Left colon (tissue), 2 donors: ENCODE measurements around the gene PCP4. TPM values are rescaled to one million over a fixed set of nuclear protein-coding genes. Genes with fewer than 3 reads are reported as not detected.

Source experiments
- ATAC-seq: fragments of 200-7000 bp; cut with Tn5 transposase; one replicate; pipeline ENCODE4 v1.9.1; 2020; ENCODE audit warnings: mild to moderate bottlenecking, moderate library complexity
- DNase-seq, 2 donors: peaks; one replicate each; pipeline ENCODE4 v3.0.0-alpha.2; 2020
- intact Hi-C, 2 donors: fragments of 100-400 bp; cut with DNase I in 1 of 2; cut with micrococcal nuclease in 1 of 2; formaldehyde crosslinking; loops; one replicate each; pipeline versions ENCODE4 v1.11.2 to v1.14.0; 2022; cut with DNase I, micrococcal nuclease
- total RNA-seq, 2 donors: library from RNA; stranded (reverse); fragmentation: NEBNext Ultra II Directional; extraction: Animal tissue kit (Norgen Biotek cat#: 25700); gene quantifications; one replicate each; pipeline ENCODE4 v1.2.1, GENCODE V29; 2021
- donor health status: DM: no; HTN: no; CAD: no.
- donor health status: DM: yes; HTN: yes; CAD: no.

Gene PCP4
- total RNA-seq, 2 donors from 2014 or later, result 0.64 to 6.5 TPM

- intact Hi-C loops, result no loop called here
- no peak for DNase-seq
- ATAC-seq, result no peak
Observed at GRCh38 chr21:39908265-39908923, 41.2 kb downstream of the PCP4 start.

DNA sequence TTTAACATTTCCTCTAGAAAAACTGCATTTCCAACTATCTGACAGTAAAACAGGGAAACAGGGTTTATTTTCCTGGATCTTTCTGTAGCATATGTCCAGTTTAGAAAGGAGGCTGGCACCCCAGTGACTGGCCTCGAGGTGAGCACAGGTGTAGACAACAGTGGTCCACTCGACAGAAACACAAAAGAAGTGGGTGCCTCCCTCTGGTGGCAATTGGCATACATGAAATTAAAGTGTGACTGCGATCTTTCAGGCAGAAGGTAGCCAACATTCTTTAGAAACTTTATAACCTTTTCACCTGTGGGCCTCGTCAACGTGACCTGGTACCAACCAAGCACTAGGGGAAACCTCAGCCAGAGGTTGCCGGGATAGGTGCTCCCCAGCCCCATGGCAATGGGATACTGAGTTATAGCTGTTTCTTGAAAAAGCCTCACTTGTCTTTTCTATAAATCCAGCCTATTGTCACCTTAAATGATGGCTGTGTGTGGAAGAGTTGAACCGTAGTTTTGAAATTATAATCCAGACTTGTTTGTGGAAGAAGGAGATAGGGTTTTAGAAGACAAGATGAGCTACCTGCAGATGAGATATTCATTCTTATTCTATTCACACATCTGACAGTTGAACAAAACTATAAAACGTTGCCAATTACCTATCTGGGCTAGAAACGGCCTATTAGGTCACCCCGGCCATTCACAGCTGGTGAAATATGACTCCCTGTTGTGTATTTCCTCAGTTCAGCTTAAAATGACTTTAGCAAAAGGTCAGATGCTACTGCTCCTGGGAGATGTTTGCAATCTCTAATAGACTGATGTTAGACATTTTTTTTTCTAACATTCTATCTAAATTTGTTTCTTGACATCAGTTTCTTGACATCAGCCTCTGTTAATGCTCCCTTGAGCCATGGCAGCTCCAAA, 44.3 kb downstream of the PCP4 start:
- ATAC-seq (no peak), DNase-seq (no peak)
- intact Hi-C loops, result no loop called here

- no peak for DNase-seq
- ATAC-seq, result no peak
- intact Hi-C loops, result no loop called here
Observed at GRCh38 chr21:39913706-39914305, 46.6 kb downstream of the PCP4 start.

DNA sequence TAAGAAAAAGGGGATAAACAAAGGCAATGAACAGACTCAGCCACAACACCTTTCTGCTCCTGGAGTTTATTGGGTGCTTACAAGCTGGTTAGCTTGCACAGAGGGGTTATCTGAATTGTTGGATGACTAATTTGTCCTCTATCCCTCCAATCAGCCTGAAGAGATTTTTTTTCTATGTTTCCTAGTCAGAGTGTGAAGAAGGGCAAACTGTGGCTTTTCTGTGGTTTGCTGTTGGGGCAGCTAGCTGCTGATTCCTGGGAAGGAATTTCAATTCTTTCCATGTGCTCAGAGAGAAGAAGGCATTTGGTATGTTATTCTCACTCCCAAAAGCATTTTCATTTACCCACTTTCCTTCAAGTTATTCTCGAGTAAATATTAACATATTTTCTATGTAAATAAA, 48.6 kb downstream of the PCP4 start:
- ATAC-seq (no peak), DNase-seq (no peak)
- intact Hi-C loops, result no loop called here

DNA sequence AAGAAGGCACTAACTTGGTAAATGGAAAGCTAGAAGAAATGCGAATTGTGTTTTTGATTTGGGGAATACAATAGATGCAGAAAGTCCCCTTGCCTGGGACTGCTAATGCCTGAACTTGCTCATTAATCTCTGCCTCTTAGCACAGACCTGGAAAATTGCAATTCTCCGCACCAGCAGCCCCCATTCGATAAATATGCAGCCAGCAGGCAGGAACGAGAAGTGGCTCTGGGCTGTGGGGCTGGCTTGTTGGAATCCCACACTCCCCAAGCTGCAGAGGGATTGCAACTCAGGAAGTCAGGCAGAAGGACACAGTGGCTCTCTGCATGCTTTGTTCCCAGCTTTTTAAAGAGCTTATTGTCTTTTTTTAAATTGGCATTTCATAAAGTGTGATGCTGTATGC, 51.3 kb downstream of the PCP4 start:
- intact Hi-C loops, result no loop called here
- no peak for DNase-seq
- ATAC-seq, result no peak

DNA sequence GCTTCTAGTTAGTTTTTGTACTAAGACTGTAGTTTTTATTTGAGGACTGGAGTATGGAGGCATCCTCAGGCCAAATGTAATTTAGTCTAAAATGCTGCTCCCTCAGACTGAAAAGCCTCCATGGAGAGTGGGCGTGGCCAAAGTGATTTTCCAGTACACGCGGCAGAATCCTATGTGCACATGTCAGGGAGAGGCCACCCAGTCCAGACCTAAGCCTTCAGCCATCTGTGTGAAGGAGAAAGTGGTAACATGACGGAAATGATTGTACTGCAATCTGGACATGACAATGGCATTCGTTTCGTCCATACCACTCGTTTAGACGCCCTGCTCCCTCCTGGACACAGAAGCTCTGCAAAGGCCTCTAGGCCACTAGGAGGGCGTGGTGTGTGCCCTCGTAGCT, 56.2 kb downstream of the PCP4 start:
- intact Hi-C loops, result no loop called here
- no peak for ATAC-seq

DNA sequence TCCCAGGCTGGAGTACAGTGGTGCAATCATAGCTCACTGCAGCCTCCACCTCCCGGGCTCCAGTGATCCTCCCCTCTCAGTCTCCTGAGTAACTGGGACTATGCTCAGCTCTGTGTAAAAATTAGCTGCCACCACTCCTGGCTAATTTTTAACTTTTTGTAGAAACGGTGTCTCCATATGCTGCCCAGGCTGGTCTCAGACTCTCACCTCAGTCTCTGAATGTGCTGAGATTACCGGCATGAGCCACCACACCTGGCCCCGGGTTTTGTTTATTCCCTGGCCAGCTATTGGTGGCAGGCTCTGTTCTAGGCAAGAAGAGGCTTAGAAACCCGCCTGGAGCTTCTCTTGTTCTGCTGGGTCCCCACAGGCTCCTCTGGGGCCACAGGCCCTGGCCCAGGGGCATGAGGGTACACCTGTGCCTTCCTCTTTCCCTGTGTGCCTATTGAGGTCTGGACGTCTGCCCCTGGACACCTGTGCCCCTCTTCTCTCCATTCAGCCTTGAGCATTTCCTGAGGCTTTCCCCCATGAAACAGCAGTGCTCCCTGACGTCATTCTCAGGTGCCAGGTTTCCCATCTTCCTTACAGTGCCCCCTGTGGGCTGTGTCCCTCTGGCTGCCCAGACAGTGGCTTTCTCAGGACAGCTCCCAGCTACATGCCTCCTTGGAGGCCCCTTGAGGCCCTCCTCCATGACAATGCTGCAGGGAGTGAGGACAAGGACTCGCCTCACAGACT, 57.5 kb downstream of the PCP4 start:
- DNase-seq, result no peak
- intact Hi-C loops, result no loop called here
- no peak for ATAC-seq

More for the DNA sequence above, 56.2 kb downstream of the PCP4 start:
- no peak for DNase-seq

GRCh38 chr21:39927304-39927886, 60.2 kb downstream of the PCP4 start:
- ATAC-seq (no peak), DNase-seq (no peak)
- intact Hi-C loops, result no loop called here

- no peak for ATAC-seq
- intact Hi-C loops, result no loop called here
- no peak for DNase-seq
Observed at GRCh38 chr21:39932335-39932734, 65.1 kb downstream of the PCP4 start.

DNA sequence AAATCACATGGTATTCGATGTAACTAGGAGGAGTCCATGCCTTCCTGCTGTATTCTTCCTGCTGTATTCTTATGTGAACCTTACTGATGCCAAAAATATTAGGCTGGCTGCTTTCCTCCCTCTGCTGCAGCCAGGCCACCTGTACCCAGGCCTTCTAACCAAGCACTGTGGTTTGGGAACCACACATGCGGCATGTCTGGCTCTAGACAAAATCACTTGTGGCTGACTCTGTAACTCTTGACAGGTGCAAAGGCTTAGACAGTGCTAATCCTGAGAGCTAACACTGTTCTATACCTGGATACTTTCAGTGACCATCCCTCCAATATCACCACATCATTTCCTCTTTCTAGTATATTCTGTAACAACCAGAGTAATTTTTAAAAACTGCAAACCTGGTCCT, 67.7 kb downstream of the PCP4 start:
- intact Hi-C loops, result no loop called here
- no peak for ATAC-seq
- no peak for DNase-seq

DNA sequence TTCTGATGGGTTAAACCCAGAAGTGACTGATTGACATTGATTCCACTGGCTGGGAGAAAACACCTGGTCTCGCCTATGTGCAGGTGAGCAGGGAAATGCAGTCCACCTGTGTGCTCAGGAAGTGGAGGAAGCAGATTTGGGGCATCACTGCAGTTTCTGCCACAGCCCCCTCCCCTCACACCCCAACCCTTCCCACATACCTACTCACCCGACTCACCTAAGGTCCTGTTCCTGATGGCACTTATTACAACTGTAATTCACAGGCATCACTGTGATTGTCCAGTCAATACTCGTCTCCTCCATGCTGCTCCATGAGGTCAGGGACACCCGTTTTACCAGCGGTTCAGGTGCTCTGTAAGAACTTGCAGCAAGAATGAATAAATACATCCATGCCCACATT, 68.5 kb downstream of the PCP4 start:
- intact Hi-C loops, result no loop called here
- DNase-seq (no peak), ATAC-seq (no peak)

DNA sequence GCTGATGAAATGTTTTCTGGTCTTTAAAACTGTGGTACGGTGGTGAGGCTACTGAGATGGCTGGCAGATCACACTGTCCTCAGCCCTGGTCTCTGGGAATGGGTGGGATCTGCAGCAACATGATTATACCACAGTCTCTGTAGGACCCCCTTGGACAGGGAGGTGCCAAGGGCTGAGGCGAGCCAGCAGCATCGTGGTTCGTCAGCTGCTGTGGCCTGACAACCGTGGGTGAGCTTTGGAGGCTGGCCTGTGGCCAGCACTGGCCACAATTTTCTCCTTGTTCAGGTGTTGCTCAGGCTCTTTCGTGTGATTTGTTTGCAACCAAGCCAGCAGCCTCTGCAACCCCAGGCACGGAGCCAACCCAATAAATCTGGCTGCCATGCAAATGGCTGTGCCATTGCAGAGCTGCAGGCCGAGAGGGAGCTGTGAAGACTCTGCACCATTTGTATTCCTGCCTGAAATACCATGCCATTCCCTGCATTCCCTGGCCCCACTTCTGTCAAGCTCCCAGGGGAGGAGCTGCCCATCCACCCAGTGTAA, 70.9 kb downstream of the PCP4 start:
- DNase-seq (peak in 1 of 2 donors; percentile 11), ATAC-seq (no peak)

DNA sequence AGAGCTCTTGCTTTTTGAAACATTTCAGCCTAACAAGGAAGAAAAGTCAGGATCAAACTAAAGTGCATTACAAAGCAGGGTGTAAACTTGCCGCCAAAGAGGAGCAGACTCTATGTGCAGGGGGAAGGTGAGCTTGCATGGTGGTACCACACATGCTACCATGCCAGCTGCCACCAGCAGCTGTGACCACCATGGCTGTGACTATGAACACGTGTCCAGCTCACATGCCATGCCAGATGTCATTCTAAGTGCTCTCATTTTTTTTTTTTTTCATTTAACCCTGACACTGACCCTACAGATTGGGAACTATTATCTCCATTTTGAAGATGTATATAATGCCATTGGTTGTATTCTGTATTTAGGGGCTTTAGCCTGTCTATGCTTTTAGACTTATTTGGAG, 79.0 kb downstream of the PCP4 start:
- DNase-seq (no peak), ATAC-seq (no peak)
- intact Hi-C loops, result no loop called here

More for the DNA sequence above, 70.9 kb downstream of the PCP4 start:
- intact Hi-C loops, result no loop called here

- intact Hi-C loops, result no loop called here
- ATAC-seq (no peak), DNase-seq (no peak)
Observed at GRCh38 chr21:39947031-39947430, 79.8 kb downstream of the PCP4 start.

GRCh38 chr21:39951183-39952101, 84.2 kb downstream of the PCP4 start:
- intact Hi-C loops, result no loop called here
- no peak for ATAC-seq

GRCh38 chr21:39952265-39952664, 85.0 kb downstream of the PCP4 start:
- ATAC-seq (no peak), DNase-seq (no peak)
- intact Hi-C loops, result no loop called here

More at GRCh38 chr21:39951183-39952101, 84.2 kb downstream of the PCP4 start:
- DNase-seq, result no peak

- DNase-seq (no peak), ATAC-seq (no peak)
- intact Hi-C loops, result no loop called here
Observed at GRCh38 chr21:39954570-39954969, 87.3 kb downstream of the PCP4 start.

GRCh38 chr21:39955326-39955725, 88.1 kb downstream of the PCP4 start:
- no peak for ATAC-seq
- intact Hi-C loops, result no loop called here
- DNase-seq, result no peak
